HG03045 (cell line): ENCODE measurements around the gene SSTR3.

Experiments used
- ATAC-seq: cut with Tn5 transposase; IDR thresholded peaks from one replicate; pipeline ENCODE4 v1.9.1; 2021; ENCODE audit warnings: mild to moderate bottlenecking, moderate library complexity; ENCODE audit not compliant: unreplicated experiment

The SSTR3 gene

GRCh38 chr22:37198258-37199102 is 13.8 kb downstream of the SSTR3 start:
- peak; percentile 6 for ATAC-seq

GRCh38 chr22:37197451-37198257 is 14.6 kb downstream of the SSTR3 start:
- no peak for ATAC-seq

- ATAC-seq, result no peak
These were observed 15.5 kb downstream of the SSTR3 start for GRCh38 chr22:37196539-37197450.

- no peak for ATAC-seq
These were observed 16.4 kb downstream of the SSTR3 start for GRCh38 chr22:37195921-37196320.

GRCh38 chr22:37194750-37195149 is 17.5 kb downstream of the SSTR3 start:
- ATAC-seq, result no peak

GRCh38 chr22:37193629-37194191 is 18.6 kb downstream of the SSTR3 start:
- ATAC-seq, result no peak

GRCh38 chr22:37192741-37193140 is 19.5 kb downstream of the SSTR3 start:
- no peak for ATAC-seq

- ATAC-seq, result no peak
These were observed 20.1 kb downstream of the SSTR3 start for GRCh38 chr22:37192204-37192603.

- ATAC-seq, result no peak
These were observed 22.0 kb downstream of the SSTR3 start for GRCh38 chr22:37190262-37190780.

- no peak for ATAC-seq
These were observed 23.3 kb downstream of the SSTR3 start for GRCh38 chr22:37188901-37189466.

GRCh38 chr22:37187891-37188761 is 24.2 kb downstream of the SSTR3 start, which contains the start of gene C1QTNF6:
Gene C1QTNF6, minus strand, starts transcription at chr22:37188247. Its CDS starts 34 bp downstream, at chr22:37188213.
- no peak for ATAC-seq

GRCh38 chr22:37187552-37187890 is 24.8 kb downstream of the SSTR3 start:
- no peak for ATAC-seq

- no peak for ATAC-seq
These were observed 25.2 kb downstream of the SSTR3 start for GRCh38 chr22:37186997-37187522.

GRCh38 chr22:37186228-37186996 is 25.9 kb downstream of the SSTR3 start:
- ATAC-seq, result no peak

GRCh38 chr22:37185646-37186227 is 26.5 kb downstream of the SSTR3 start:
- no peak for ATAC-seq

GRCh38 chr22:37184816-37185541 is 27.3 kb downstream of the SSTR3 start:
- ATAC-seq, result no peak

GRCh38 chr22:37184380-37184755 is 27.9 kb downstream of the SSTR3 start:
- no peak for ATAC-seq
